GM19035 (cell line): ENCODE data around the gene FRA10AC1.

Experiments used
- ATAC-seq: cut with Tn5 transposase; IDR thresholded peaks from one replicate; pipeline ENCODE4 v1.9.1; 2021; ENCODE audit not compliant: unreplicated experiment

Gene FRA10AC1

DNA sequence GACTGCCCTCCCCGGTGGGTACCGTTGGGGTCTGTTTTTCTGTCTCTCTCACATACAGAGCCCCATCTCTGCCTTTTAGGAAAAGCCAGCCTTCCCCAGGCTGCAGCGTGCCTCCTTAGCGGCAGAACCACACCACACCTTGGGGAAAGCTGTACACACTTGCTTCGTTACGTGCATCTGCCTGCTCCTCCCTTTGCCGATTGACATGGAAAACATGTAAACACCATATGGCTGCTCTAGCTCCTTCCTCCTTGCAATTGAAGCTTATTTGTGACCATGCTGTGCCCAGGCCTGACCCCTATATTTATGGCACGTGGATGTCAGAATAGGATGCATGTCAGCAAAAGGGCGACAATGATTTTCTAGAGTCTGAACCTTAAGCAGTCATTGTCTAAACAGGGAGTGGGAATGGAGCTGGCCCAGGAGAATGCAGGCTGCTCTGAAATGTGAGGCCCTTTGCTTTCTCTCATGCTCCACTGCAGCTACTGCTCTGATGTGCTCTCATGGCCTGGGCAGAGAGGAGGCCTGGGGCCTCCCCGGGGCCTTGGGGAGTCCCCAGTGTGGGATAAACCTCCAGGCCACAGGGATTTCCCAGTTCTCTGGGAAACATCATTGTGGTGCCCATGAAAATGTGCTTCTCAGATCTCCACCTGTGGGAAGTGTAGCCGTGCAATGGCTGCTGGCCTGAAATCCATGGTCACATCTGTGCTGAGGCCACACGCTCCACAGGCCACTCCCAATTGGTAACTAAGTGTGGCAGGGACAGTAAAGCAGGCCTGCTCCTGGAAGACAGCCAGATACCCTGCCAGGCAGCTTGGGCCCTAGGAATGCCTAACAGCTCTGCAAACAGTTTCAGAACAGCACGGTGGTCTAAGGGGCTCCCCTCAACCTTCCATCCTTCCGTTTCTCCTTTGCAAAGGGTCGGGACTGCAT is 71.5 kb downstream of the FRA10AC1 start:
- no peak for ATAC-seq

DNA sequence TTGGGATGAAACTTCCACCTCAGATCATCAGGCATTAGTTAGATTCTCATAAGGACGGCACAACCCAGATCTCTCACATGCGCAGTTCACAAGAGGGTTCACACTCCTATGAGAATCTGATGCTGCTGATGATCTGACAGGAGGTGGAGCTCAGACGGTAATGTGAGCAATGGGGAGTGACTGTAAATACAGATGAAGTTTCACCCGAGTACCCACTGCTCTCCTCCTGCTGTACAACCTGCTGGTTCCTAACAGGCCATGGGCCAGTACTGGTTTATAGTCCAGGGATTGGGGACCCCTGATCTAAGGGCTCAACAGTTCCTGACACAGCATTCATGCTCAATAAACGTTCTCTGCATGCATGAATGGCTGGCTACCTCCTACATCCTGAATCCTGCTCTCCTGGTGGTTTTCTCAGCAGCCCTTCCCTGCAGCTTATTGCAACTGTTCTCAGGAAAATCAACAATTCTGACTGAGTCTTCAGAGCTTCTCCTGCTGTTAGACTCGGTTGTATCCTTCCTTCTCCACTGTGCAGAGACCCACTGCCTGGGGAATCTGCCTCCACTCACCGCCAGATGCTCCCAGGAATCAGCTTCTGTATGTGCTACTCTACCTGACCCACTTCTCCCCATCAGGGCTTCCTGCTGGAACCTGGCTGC is 72.6 kb downstream of the FRA10AC1 start:
- no peak for ATAC-seq

DNA sequence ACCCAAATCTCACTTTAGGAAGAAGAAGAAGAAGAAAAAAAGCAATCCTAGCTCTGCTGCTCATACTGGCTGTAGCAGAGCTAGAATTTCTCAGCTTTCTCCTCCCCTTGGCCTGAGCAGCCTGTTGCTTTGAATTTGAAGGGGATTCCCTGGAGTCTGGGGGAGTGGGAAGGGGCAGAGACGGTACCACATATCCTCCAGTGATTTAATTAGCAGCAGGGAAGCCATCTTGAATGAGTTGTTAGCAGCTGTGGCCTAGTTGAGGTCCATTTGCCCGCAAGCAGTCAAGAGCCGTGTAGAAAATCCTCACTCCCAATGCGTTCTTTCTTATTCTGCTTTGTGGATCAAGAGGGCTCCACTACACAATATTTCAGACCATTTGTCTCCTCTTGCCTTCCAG is 73.5 kb downstream of the FRA10AC1 start:
- ATAC-seq, result no peak

DNA sequence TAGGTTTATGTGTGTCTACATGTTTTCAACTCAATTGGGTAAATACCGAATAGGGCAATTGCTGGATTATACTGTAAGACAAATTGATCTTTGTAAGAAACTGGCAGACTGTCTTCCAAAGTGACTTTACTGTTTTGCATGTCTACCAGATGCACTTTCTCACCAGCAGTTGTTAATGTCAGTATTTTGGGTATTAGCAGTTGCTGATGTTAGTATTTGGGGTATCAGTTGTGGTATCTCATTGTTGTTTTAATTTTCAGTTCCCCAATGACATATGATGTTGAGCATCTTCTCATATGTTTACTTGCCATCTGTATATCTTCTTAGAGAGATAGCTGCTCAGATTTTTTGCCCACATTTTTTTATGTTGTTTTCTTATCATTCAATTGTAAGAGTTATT is 79.5 kb downstream of the FRA10AC1 start:
- ATAC-seq, result no peak

DNA sequence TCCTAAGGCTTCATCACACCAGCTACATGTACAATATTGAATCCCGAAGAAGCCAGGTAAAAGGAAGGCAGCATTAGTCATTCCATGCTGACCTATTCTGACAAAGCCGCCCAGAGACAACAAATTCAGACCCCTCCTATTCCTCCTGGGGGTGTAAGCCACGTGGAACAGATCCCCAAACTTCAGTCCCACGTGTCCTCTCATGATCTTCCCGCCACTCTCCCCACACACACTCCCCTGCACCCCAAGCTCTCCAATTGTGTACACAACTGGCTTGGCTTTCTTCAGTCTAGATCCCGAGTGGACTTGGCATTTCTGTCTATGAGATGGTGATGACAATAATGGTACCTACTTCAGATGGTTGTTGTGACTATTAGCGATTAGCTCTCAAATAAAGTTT is 81.5 kb downstream of the FRA10AC1 start:
- no peak for ATAC-seq
